Fibroblast of lung (primary cell): ENCODE results near the gene PEPD. TPM values are rescaled to one million over a fixed set of nuclear protein-coding genes. Genes with fewer than 3 reads are reported as not detected.

ENCODE experiments used
- DNase-seq, 2 donors: peaks; one replicate each; pipeline versions ENCODE4 v3.0.0 to v3.0.0-alpha.2; 2010; ENCODE audit warnings: low read depth in 2 of 2
- H2AFZ ChIP-seq: 2 replicates; pipeline ENCODE4 v1.5.1; 2012; ENCODE audit warnings: low read length, control low read depth, inconsistent platforms
- H3K27ac ChIP-seq: 2 replicates; pipeline ENCODE4 v1.5.1; 2011; ENCODE audit warnings: low read length, control low read depth; ENCODE audit not compliant: insufficient read depth
- H3K27me3 ChIP-seq: 2 replicates; pipeline ENCODE4 v1.5.1; 2011; ENCODE audit warnings: mild to moderate bottlenecking, low read length; ENCODE audit not compliant: control insufficient read depth, insufficient read depth
- H3K36me3 ChIP-seq: 2 replicates; pipeline ENCODE4 v1.5.1; 2011; ENCODE audit warnings: low read length; ENCODE audit not compliant: control insufficient read depth, insufficient read depth
- H3K4me1 ChIP-seq: 2 replicates; pipeline ENCODE4 v1.5.1; 2011; ENCODE audit warnings: low read length; ENCODE audit not compliant: control insufficient read depth, insufficient read depth; ENCODE audit errors: extremely low read depth
- H3K4me2 ChIP-seq: 2 replicates; pipeline ENCODE4 v1.5.1; 2011; ENCODE audit warnings: low read length, control low read depth; ENCODE audit not compliant: insufficient read depth; ENCODE audit errors: extremely low read depth
- H3K4me3 ChIP-seq, 4 experiments: fragments of 200-600 bp in 1 of 4; sonication (generic) in 1 of 4; replicated peaks in 1 of 4; 2 replicates each; pipeline ENCODE4 v1.5.1; 2011 to 2016; ENCODE audit warnings: low read length in 4 of 4, low read depth in 3 of 4, mild to moderate bottlenecking in 3 of 4, control low read depth in 2 of 4, inconsistent platforms in 1 of 4, mixed read lengths in 1 of 4; ENCODE audit not compliant: insufficient read depth in 1 of 4; ENCODE audit errors: control extremely low read depth in 1 of 4
- H3K79me2 ChIP-seq: 2 replicates; pipeline ENCODE4 v1.5.1; 2012; ENCODE audit warnings: mild to moderate bottlenecking, low read length, inconsistent platforms; ENCODE audit not compliant: control insufficient read depth, insufficient read depth
- H3K9ac ChIP-seq: 2 replicates; pipeline ENCODE4 v1.5.1; 2011; ENCODE audit warnings: mild to moderate bottlenecking, low read length, control low read depth; ENCODE audit not compliant: insufficient read depth
- H3K9me3 ChIP-seq: 2 replicates; pipeline ENCODE4 v1.5.1; 2012; ENCODE audit warnings: low read depth, low read length; ENCODE audit not compliant: control insufficient read depth, insufficient read depth
- H4K20me1 ChIP-seq: 2 replicates; pipeline ENCODE4 v1.5.1; 2011; ENCODE audit warnings: low read length; ENCODE audit not compliant: control insufficient read depth, insufficient read depth; ENCODE audit errors: extremely low read depth
- EZH2 ChIP-seq: IDR thresholded peaks from 2 replicates; pipeline ENCODE4 v1.5.1; 2012; ENCODE audit warnings: low read length, control low read depth, mild to moderate bottlenecking; ENCODE audit errors: missing control alignments
- polyA plus RNA-seq, 2 donors: library from polyadenylated mRNA; depleted of rRNA in 1 of 2; stranded (reverse) in 1 of 2; unstranded in 1 of 2; fragments of >200 nt; gene quantifications; 2 replicates each; pipeline ENCODE4 v1.2.1, GENCODE V29; 2011 to 2012; ENCODE audit warnings: missing spikeins in 1 of 2
- total RNA-seq: library from RNA; depleted of rRNA; stranded (reverse); fragments of >200 nt; gene quantifications from 2 replicates; pipeline ENCODE4 v1.2.1, GENCODE V29; 2014
- TF ChIP-seq, protein P1 (sequence below), 2 donors: IDR thresholded peaks in 1 of 2; conservative IDR thresholded peaks in 1 of 2; 1 replicate in 1 of 2; 2 replicates in 1 of 2; pipeline ENCODE4 v1.5.1; 2011 to 2012; ENCODE audit warnings: low read length in 2 of 2, control low read depth in 1 of 2, inconsistent platforms in 1 of 2, low read depth in 1 of 2, mild to moderate bottlenecking in 1 of 2

PEPD gene
- total and polyA plus RNA-seq, 2 donors (not counting 1 experiment from before 2014, with no cell fraction given) = 59.8 to 81.9 TPM

DNA sequence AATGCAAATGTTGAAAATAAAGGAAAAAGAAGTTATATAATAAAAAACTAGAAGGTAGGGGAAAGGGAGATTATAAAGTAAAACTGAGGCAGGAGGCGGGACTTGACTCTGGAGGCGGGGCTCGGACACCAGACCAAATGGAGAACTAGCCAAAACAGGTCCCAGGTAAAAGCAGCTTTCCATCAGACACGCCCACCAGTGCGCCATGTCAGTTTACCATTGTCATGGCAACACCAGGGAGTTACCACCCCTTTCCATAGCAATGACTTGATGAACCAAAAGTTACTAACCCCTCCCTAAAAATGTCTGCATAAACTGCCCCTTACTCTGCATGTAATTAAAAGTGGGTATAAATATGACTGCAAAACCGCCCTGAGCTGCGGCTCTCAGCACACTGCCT lies 70.9 kb downstream of the PEPD start:
- no peak for TF ChIP-seq EZH2
- TF ChIP-seq, protein P1, sequence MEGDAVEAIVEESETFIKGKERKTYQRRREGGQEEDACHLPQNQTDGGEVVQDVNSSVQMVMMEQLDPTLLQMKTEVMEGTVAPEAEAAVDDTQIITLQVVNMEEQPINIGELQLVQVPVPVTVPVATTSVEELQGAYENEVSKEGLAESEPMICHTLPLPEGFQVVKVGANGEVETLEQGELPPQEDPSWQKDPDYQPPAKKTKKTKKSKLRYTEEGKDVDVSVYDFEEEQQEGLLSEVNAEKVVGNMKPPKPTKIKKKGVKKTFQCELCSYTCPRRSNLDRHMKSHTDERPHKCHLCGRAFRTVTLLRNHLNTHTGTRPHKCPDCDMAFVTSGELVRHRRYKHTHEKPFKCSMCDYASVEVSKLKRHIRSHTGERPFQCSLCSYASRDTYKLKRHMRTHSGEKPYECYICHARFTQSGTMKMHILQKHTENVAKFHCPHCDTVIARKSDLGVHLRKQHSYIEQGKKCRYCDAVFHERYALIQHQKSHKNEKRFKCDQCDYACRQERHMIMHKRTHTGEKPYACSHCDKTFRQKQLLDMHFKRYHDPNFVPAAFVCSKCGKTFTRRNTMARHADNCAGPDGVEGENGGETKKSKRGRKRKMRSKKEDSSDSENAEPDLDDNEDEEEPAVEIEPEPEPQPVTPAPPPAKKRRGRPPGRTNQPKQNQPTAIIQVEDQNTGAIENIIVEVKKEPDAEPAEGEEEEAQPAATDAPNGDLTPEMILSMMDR (conservative IDR thresholded peaks at IDR 0.05 in 1 of 2, IDR thresholded peaks at IDR 0.05 in 1 of 2; ENCODE audit: low read depth in 1 of 2, low read length in 2 of 2) = no peak
- H3K9me3 ChIP-seq = no peaks in the 10 kb centered on the region
- no peaks in the 10 kb centered on the region for H3K36me3 ChIP-seq
- H3K9ac ChIP-seq = no peak overlapping the region
- H3K79me2 ChIP-seq = no peaks in the 10 kb centered on the region
- no peak overlapping the region for H3K4me3 ChIP-seq
- H3K27me3 ChIP-seq = no peaks in the 10 kb centered on the region
- H3K4me1 ChIP-seq = no peaks in the 10 kb centered on the region
- no peak overlapping the region for H3K4me2 ChIP-seq
- H3K27ac ChIP-seq = no peak overlapping the region
- H4K20me1 ChIP-seq = no peaks in the 10 kb centered on the region
- H2AFZ ChIP-seq = no peak overlapping the region
- DNase-seq = no peak

DNA sequence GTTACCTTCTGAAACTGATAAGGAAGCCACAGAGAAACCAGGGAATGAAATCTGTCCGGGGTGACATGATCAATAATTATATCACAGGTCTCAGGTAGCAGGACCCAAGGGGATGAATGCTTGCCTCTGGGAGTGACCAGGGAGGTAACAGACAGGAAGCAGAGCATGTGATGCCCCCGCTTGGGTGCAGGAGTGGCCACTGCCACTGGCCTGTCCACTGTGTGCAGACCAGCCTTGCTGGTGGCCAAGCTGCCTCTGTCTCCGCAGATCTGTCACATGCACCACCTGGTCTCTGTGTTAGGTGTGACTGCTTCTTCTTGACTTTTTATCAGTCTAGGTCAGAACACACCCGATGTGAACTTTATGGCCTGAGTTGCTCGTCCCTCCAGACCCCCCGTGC lies 71.8 kb downstream of the PEPD start:
- no peak overlapping the region for H3K4me3 ChIP-seq
- no peaks in the 10 kb centered on the region for H3K4me1 ChIP-seq
- H3K9ac ChIP-seq = no peak overlapping the region
- H3K27ac ChIP-seq = no peak overlapping the region
- no peaks in the 10 kb centered on the region for H4K20me1 ChIP-seq
- H2AFZ ChIP-seq = no peak overlapping the region
- H3K27me3 ChIP-seq = no peaks in the 10 kb centered on the region
- H3K9me3 ChIP-seq = no peaks in the 10 kb centered on the region
- TF ChIP-seq, protein P1 (conservative IDR thresholded peaks at IDR 0.05 in 1 of 2, IDR thresholded peaks at IDR 0.05 in 1 of 2; ENCODE audit: low read depth in 1 of 2, low read length in 2 of 2) = no peak
- no peak for TF ChIP-seq EZH2
- H3K79me2 ChIP-seq = no peaks in the 10 kb centered on the region
- DNase-seq = no peak
- no peaks in the 10 kb centered on the region for H3K36me3 ChIP-seq
- no peak overlapping the region for H3K4me2 ChIP-seq

DNA sequence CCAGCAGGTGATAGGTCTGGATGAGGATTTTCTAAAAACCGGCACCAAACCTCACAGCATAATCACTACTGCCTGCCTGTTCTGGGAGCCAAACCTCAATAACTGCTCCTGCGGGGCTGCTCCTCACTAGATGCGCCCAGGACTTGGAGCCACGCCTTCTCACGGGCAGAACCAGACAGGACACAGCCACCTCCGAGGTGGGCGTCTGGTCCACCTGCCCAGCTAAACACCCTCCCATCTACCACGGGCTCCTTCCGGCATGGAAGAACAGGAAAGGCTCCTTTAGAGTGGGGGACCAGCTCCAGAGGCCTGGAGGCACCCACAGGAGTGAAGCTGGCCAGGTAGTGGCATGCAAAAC lies 73.5 kb downstream of the PEPD start:
- Histone ChIP-seq H3K27me3 (no peaks in the 10 kb centered on the region), H3K4me3 (no peak overlapping the region), H3K4me2 (no peak overlapping the region), H3K27ac (no peak overlapping the region), H3K36me3 (no peaks in the 10 kb centered on the region), H3K4me1 (no peaks in the 10 kb centered on the region), H3K79me2 (no peaks in the 10 kb centered on the region), H3K9me3 (no peaks in the 10 kb centered on the region), H4K20me1 (no peaks in the 10 kb centered on the region), H2AFZ (no peak overlapping the region), H3K9ac (no peak overlapping the region)
- TF ChIP-seq, protein P1 (conservative IDR thresholded peaks at IDR 0.05 in 1 of 2, IDR thresholded peaks at IDR 0.05 in 1 of 2; ENCODE audit: low read depth in 1 of 2, low read length in 2 of 2) = no peak
- TF ChIP-seq EZH2 = no peak
- no peak for DNase-seq
